Neural progenitor cell (in vitro differentiated cells): ENCODE data around the gene MRPL53. TPM values are rescaled to one million over a fixed set of nuclear protein-coding genes. Genes with fewer than 3 reads are reported as not detected.

Experiments
- DNase-seq: peaks from one replicate; pipeline ENCODE4 v3.0.0-alpha.2; 2016; ENCODE audit warnings: low spot score
- H2AFZ ChIP-seq: fragments of 200-600 bp; sonication (generic); replicated peaks from 2 replicates; pipeline ENCODE4 v1.6.1; 2016; ENCODE audit warnings: antibody characterized with exemption
- H3F3A ChIP-seq: fragments of 200-600 bp; sonication (generic); 2 replicates; pipeline ENCODE4 v1.6.1; 2016; ENCODE audit warnings: antibody characterized with exemption, low read depth
- H3K27ac ChIP-seq: fragments of 200-600 bp; sonication (generic); 2 replicates; pipeline ENCODE4 v1.5.1; 2016; ENCODE audit warnings: mild to moderate bottlenecking
- H3K27me3 ChIP-seq: fragments of 200-600 bp; sonication (generic); 2 replicates; pipeline ENCODE4 v1.6.1; 2016; ENCODE audit warnings: mild to moderate bottlenecking, moderate library complexity
- H3K36me3 ChIP-seq: fragments of 200-600 bp; sonication (generic); 2 replicates; pipeline ENCODE4 v1.5.1; 2016
- H3K4me1 ChIP-seq: fragments of 200-600 bp; sonication (generic); 2 replicates; pipeline ENCODE4 v1.6.1; 2016; ENCODE audit warnings: mixed run types
- H3K4me2 ChIP-seq: fragments of 200-600 bp; sonication (generic); 2 replicates; pipeline ENCODE4 v1.6.1; 2016
- H3K4me3 ChIP-seq: fragments of 200-600 bp; sonication (generic); 2 replicates; pipeline ENCODE4 v1.5.1; 2016
- H3K79me2 ChIP-seq: fragments of 200-600 bp; sonication (generic); 2 replicates; pipeline ENCODE4 v1.6.1; 2016; ENCODE audit warnings: low read depth
- H3K9ac ChIP-seq: fragments of 200-600 bp; sonication (generic); 2 replicates; pipeline ENCODE4 v1.6.1; 2016
- H3K9me3 ChIP-seq: fragments of 200-600 bp; sonication (generic); 2 replicates; pipeline ENCODE4 v1.5.1; 2016; ENCODE audit warnings: low read depth
- H4K20me1 ChIP-seq: fragments of 200-600 bp; sonication (generic); 2 replicates; pipeline ENCODE4 v1.6.1; 2016; ENCODE audit warnings: low read depth
- H3K27ac Mint-ChIP-seq: 3 replicates; pipeline ENCODE4 v1.8.0; 2021; ENCODE audit warnings: mixed read lengths
- H3K27me3 Mint-ChIP-seq: 2 replicates; pipeline ENCODE4 v1.8.0; 2022; ENCODE audit warnings: low read depth, mild to moderate bottlenecking, inconsistent platforms, moderate library complexity, mixed read lengths; ENCODE audit not compliant: insufficient read depth
- H3K36me3 Mint-ChIP-seq: 3 replicates; pipeline ENCODE4 v1.8.0; 2021; ENCODE audit warnings: mixed read lengths
- H3K4me1 Mint-ChIP-seq: 3 replicates; pipeline ENCODE4 v1.8.0; 2021; ENCODE audit warnings: mixed read lengths
- H3K4me3 Mint-ChIP-seq: 3 replicates; pipeline ENCODE4 v1.8.0; 2021; ENCODE audit warnings: mild to moderate bottlenecking, moderate library complexity, mixed read lengths
- H3K9me3 Mint-ChIP-seq: 3 replicates; pipeline ENCODE4 v1.8.0; 2020; ENCODE audit warnings: mixed read lengths
- CTCF ChIP-seq: fragments of 200-600 bp; sonication (generic); IDR thresholded peaks from 2 replicates; pipeline ENCODE4 v1.5.1; 2017; ENCODE audit warnings: antibody characterized with exemption, mild to moderate bottlenecking
- EZH2 ChIP-seq: fragments of 200-600 bp; sonication (generic); IDR thresholded peaks from 2 replicates; pipeline ENCODE4 v1.6.1; 2017; ENCODE audit warnings: antibody characterized with exemption, mild to moderate bottlenecking, moderate library complexity
- EZH2phosphoT487 ChIP-seq: fragments of 200-600 bp; sonication (generic); IDR thresholded peaks from 2 replicates; pipeline ENCODE4 v1.6.1; 2017; ENCODE audit warnings: antibody characterized with exemption
- total RNA-seq: library from RNA; depleted of rRNA; stranded (reverse); fragments of >200 nt; gene quantifications from 2 replicates; pipeline ENCODE4 v1.2.3, GENCODE V29; 2015; ENCODE audit warnings: low replicate concordance

Gene MRPL53
- total RNA-seq, 1 donor from 2014 or later, result 9.8 TPM

- Histone ChIP-seq H3K27ac (no peak overlapping the region), H3K27me3 (peaks cover 100% of the 10 kb centered on the region), H3F3A (peaks cover 56% of the 10 kb centered on the region), H3K4me2 (peak overlapping the region; percentile 73), H4K20me1 (peaks cover 26% of the 10 kb centered on the region), H3K79me2 (no peaks in the 10 kb centered on the region), H3K36me3 (no peaks in the 10 kb centered on the region), H3K9ac (no peak overlapping the region), H3K4me1 (peaks cover 21% of the 10 kb centered on the region), H3K4me3 (peak overlapping the region; percentile 20), H2AFZ (no peak overlapping the region), H3K9me3 (no peaks in the 10 kb centered on the region)
- Mint-ChIP-seq H3K4me3 (peak overlapping the region; percentile 66), H3K27ac (no peak overlapping the region), H3K27me3 (peaks cover 71% of the 10 kb centered on the region), H3K4me1 (peaks cover 25% of the 10 kb centered on the region), H3K36me3 (peaks cover 5% of the 10 kb centered on the region), H3K9me3 (peaks cover 10% of the 10 kb centered on the region)
- TF ChIP-seq EZH2phosphoT487 (no peak), CTCF (no peak), EZH2 (no peak)
- DNase-seq, result peak; percentile 82
These were observed 40.5 kb upstream of the MRPL53 start for GRCh38 chr2:74512744-74513604.

- peaks cover 5% of the 10 kb centered on the region for H3K79me2 ChIP-seq
- no peaks in the 10 kb centered on the region for H3K36me3 ChIP-seq
- Mint-ChIP-seq H3K4me1 (peaks cover 27% of the 10 kb centered on the region), H3K4me3 (peak overlapping the region; percentile 52), H3K27me3 (peaks cover 64% of the 10 kb centered on the region), H3K9me3 (peaks cover 3% of the 10 kb centered on the region), H3K36me3 (peaks cover 4% of the 10 kb centered on the region), H3K27ac (peak overlapping the region; percentile 54)
- H2AFZ ChIP-seq, result no peak overlapping the region
- no peak overlapping the region for H3K27ac ChIP-seq
- H3K9me3 ChIP-seq, result no peaks in the 10 kb centered on the region
- H3K9ac ChIP-seq, result no peak overlapping the region
- peaks cover 26% of the 10 kb centered on the region for H4K20me1 ChIP-seq
- peaks cover 84% of the 10 kb centered on the region for H3K27me3 ChIP-seq
- no peak for DNase-seq
- H3F3A ChIP-seq, result peaks cover 58% of the 10 kb centered on the region
- H3K4me3 ChIP-seq, result no peak overlapping the region
- H3K4me2 ChIP-seq, result no peak overlapping the region
- TF ChIP-seq EZH2, result no peak
- TF ChIP-seq EZH2phosphoT487, result no peak
- TF ChIP-seq CTCF, result no peak
- peaks cover 27% of the 10 kb centered on the region for H3K4me1 ChIP-seq
These were observed 38.9 kb upstream of the MRPL53 start for GRCh38 chr2:74511104-74511989.

GRCh38 chr2:74510272-74510671, 37.8 kb upstream of the MRPL53 start:
- Histone ChIP-seq H4K20me1 (peaks cover 22% of the 10 kb centered on the region), H3K4me2 (no peak overlapping the region), H3K79me2 (peaks cover 13% of the 10 kb centered on the region), H3F3A (peaks cover 52% of the 10 kb centered on the region), H3K36me3 (no peaks in the 10 kb centered on the region), H2AFZ (no peak overlapping the region), H3K9ac (no peak overlapping the region), H3K27me3 (peaks cover 82% of the 10 kb centered on the region), H3K4me3 (no peak overlapping the region), H3K9me3 (no peaks in the 10 kb centered on the region), H3K27ac (no peak overlapping the region), H3K4me1 (peaks cover 27% of the 10 kb centered on the region)
- Mint-ChIP-seq H3K4me1 (peaks cover 27% of the 10 kb centered on the region), H3K4me3 (no peak overlapping the region), H3K27me3 (peaks cover 57% of the 10 kb centered on the region), H3K9me3 (peaks cover 3% of the 10 kb centered on the region), H3K27ac (no peak overlapping the region), H3K36me3 (peaks cover 11% of the 10 kb centered on the region)
- DNase-seq, result no peak
- TF ChIP-seq EZH2phosphoT487 (no peak), EZH2 (no peak), CTCF (no peak)
